ENCODE measurements around the gene CTR9. TPM values are rescaled to one million over a fixed set of nuclear protein-coding genes. Genes with fewer than 3 reads are reported as not detected.

CTR9 gene
- total RNA-seq, 1 donor from 2014 or later = 38.6 TPM

GRCh38 chr11:10730151-10730550 lies 20.9 kb upstream of the CTR9 start:
- no peak for DNase-seq (ENCODE audit: low spot score, unreplicated experiment)
- Mint-ChIP-seq H3K36me3 (ENCODE audit: insufficient read depth) (no peaks in the 10 kb centered on the region), H3K27ac (no peak overlapping the region), H3K9me3 (ENCODE audit: low read depth) (no peaks in the 10 kb centered on the region), H3K4me1 (ENCODE audit: low read depth) (peaks cover 1% of the 10 kb centered on the region), H3K4me3 (ENCODE audit: low read depth) (peak overlapping the region; percentile 2), H3K27me3 (peaks cover 7% of the 10 kb centered on the region)
- no peak for TF ChIP-seq CTCF (IDR thresholded peaks at IDR 0.05; ENCODE audit: unreplicated experiment)

- no peak for TF ChIP-seq CTCF (IDR thresholded peaks at IDR 0.05; ENCODE audit: unreplicated experiment)
- Mint-ChIP-seq H3K27me3 (peaks cover 7% of the 10 kb centered on the region), H3K4me1 (ENCODE audit: low read depth) (peaks cover 5% of the 10 kb centered on the region), H3K4me3 (ENCODE audit: low read depth) (no peak overlapping the region), H3K36me3 (ENCODE audit: insufficient read depth) (no peaks in the 10 kb centered on the region), H3K9me3 (ENCODE audit: low read depth) (no peaks in the 10 kb centered on the region), H3K27ac (no peak overlapping the region)
- DNase-seq (ENCODE audit: low spot score, unreplicated experiment) = no peak
Measured at GRCh38 chr11:10731064-10731680, 19.9 kb upstream of the CTR9 start.

GRCh38 chr11:10735481-10736475 lies 15.3 kb upstream of the CTR9 start:
- H3K27me3 Mint-ChIP-seq = peaks cover 13% of the 10 kb centered on the region
- peaks cover 3% of the 10 kb centered on the region for H3K4me1 Mint-ChIP-seq (ENCODE audit: low read depth)
- peak overlapping the region; percentile 44 for H3K27ac Mint-ChIP-seq
- no peaks in the 10 kb centered on the region for H3K36me3 Mint-ChIP-seq (ENCODE audit: insufficient read depth)
- peak; percentile 94 for DNase-seq (ENCODE audit: low spot score, unreplicated experiment)
- TF ChIP-seq CTCF (IDR thresholded peaks at IDR 0.05; ENCODE audit: unreplicated experiment) = peak; percentile 98
- H3K9me3 Mint-ChIP-seq (ENCODE audit: low read depth) = no peaks in the 10 kb centered on the region
- H3K4me3 Mint-ChIP-seq (ENCODE audit: low read depth) = peak overlapping the region; percentile 71

GRCh38 chr11:10742460-10743208 lies 8.4 kb upstream of the CTR9 start:
- Mint-ChIP-seq H3K36me3 (ENCODE audit: insufficient read depth) (no peaks in the 10 kb centered on the region), H3K9me3 (ENCODE audit: low read depth) (no peaks in the 10 kb centered on the region), H3K4me3 (ENCODE audit: low read depth) (no peak overlapping the region), H3K27me3 (peaks cover 3% of the 10 kb centered on the region), H3K27ac (no peak overlapping the region), H3K4me1 (ENCODE audit: low read depth) (no peaks in the 10 kb centered on the region)
- no peak for TF ChIP-seq CTCF (IDR thresholded peaks at IDR 0.05; ENCODE audit: unreplicated experiment)
- DNase-seq (ENCODE audit: low spot score, unreplicated experiment) = no peak

Measured in progenitor cell of endocrine pancreas (in vitro differentiated cells).